HCT116 (cell line): ENCODE results near the gene OR56B1. TPM values are rescaled to one million over a fixed set of nuclear protein-coding genes. Genes with fewer than 3 reads are reported as not detected.

Experiments used
- ATAC-seq: fragments of 200-7000 bp; cut with Tn5 transposase; 2 replicates; pipeline ENCODE4 v1.9.1; 2020; ENCODE audit warnings: mild to moderate bottlenecking, moderate library complexity
- BruUV-seq: library from RNA; stranded (reverse); fragments of 400-500 nt; replicated peaks from 2 replicates; lab custom pipeline; 2021; lab: Mats Ljungman, UMichigan
- CTCF ChIA-PET: fragments of 300-600 bp; sonication (Branson Sonifier 250); formaldehyde crosslinking; loops from one replicate; lab custom pipeline; 2021; ENCODE audit warnings: antibody characterized with exemption; lab: Charles Lee
- POLR2A ChIA-PET: fragments of 300-600, 350-600 bp; sonication (Branson Sonifier 250); formaldehyde crosslinking; loops from one replicate; lab custom pipeline; 2021; ENCODE audit warnings: antibody characterized with exemption; lab: Charles Lee
- RAD21 ChIA-PET, 2 experiments: fragments of 300-600 bp; sonication (Branson Sonifier 250); formaldehyde crosslinking; loops; one replicate each; lab custom pipeline; 2023; ENCODE audit warnings: low total read pairs in 2 of 2; ENCODE audit not compliant: uncharacterized antibody in 2 of 2, unreplicated experiment in 2 of 2, low non-redundant PET in 1 of 2; lab: Charles Lee
- DNase-seq: peaks from one replicate; pipeline ENCODE4 v3.0.0-alpha.2; 2010; ENCODE audit warnings: low read depth, low spot score
- H2AFZ ChIP-seq: fragments of 200-600 bp; shearing (Covaris generic), sonication (generic); 2 replicates; pipeline ENCODE4 v1.6.1; 2017; ENCODE audit warnings: low read depth, mixed run types, mixed read lengths, antibody characterized with exemption, low read length; ENCODE audit not compliant: poor library complexity, severe bottlenecking
- H3K27ac ChIP-seq: 2 replicates; pipeline ENCODE4 v1.5.1; 2012; ENCODE audit warnings: low read depth, low read length
- H3K27me3 ChIP-seq: fragments of 200-600 bp; sonication (generic); 2 replicates; pipeline ENCODE4 v1.6.1; 2016; ENCODE audit warnings: mixed run types, low read length, mixed read lengths; ENCODE audit not compliant: insufficient read depth
- H3K36me3 ChIP-seq, 2 experiments: fragments of 200-500 bp in 1 of 2; fragments of 200-600 bp in 1 of 2; sonication (Bioruptor generic) in 1 of 2; sonication (generic) in 1 of 2; 2 replicates each; pipeline versions ENCODE4 v1.5.1 to v1.6.1; 2014 to 2016; ENCODE audit warnings: low read length in 2 of 2, inconsistent platforms in 1 of 2, mixed read lengths in 1 of 2, mixed run types in 1 of 2; ENCODE audit not compliant: insufficient read depth in 2 of 2, control insufficient read depth in 1 of 2
- H3K4me1 ChIP-seq, 2 experiments: fragments of 200-600 bp in 1 of 2; sonication (generic) in 1 of 2; 2 replicates each; pipeline versions ENCODE4 v1.5.1 to v1.6.1; 2012 to 2017; ENCODE audit warnings: low read length in 2 of 2, inconsistent platforms in 1 of 2, mild to moderate bottlenecking in 1 of 2, mixed read lengths in 1 of 2, mixed run types in 1 of 2, moderate library complexity in 1 of 2; ENCODE audit not compliant: insufficient read depth in 2 of 2, control insufficient read depth in 1 of 2
- H3K4me2 ChIP-seq: fragments of 200-600 bp; sonication (generic); 2 replicates; pipeline ENCODE4 v1.6.1; 2017; ENCODE audit warnings: mixed run types, low read length, mixed read lengths
- H3K4me3 ChIP-seq, 2 experiments: fragments of 200-600 bp in 1 of 2; sonication (generic) in 1 of 2; replicated peaks in 1 of 2; 2 replicates each; pipeline ENCODE4 v1.5.1; 2011 to 2016; ENCODE audit warnings: low read length in 2 of 2, control low read depth in 1 of 2, low read depth in 1 of 2, mild to moderate bottlenecking in 1 of 2, mixed read lengths in 1 of 2, mixed run types in 1 of 2
- H3K79me2 ChIP-seq: fragments of 200-600 bp; sonication (generic); 2 replicates; pipeline ENCODE4 v1.6.1; 2017; ENCODE audit warnings: mild to moderate bottlenecking, mixed run types, low read length, moderate library complexity, mixed read lengths; ENCODE audit not compliant: insufficient read depth
- H3K9ac ChIP-seq: fragments of 200-600 bp; sonication (generic); 2 replicates; pipeline ENCODE4 v1.6.1; 2016; ENCODE audit warnings: low read length, mixed read lengths
- H3K9me2 ChIP-seq: fragments of 200-600 bp; sonication (generic), shearing (Covaris generic); 2 replicates; pipeline ENCODE4 v1.6.1; 2017; ENCODE audit warnings: mixed run types, mild to moderate bottlenecking, moderate library complexity; ENCODE audit not compliant: insufficient read depth
- H3K9me3 ChIP-seq, 2 experiments: fragments of 200-500 bp in 1 of 2; fragments of 200-600 bp in 1 of 2; sonication (Bioruptor generic) in 1 of 2; sonication (generic) in 1 of 2; 2 replicates each; pipeline ENCODE4 v1.6.1; 2014 to 2017; ENCODE audit warnings: low read length in 2 of 2, mixed read lengths in 2 of 2, inconsistent platforms in 1 of 2, low read depth in 1 of 2, mild to moderate bottlenecking in 1 of 2, mixed run types in 1 of 2, moderate library complexity in 1 of 2; ENCODE audit not compliant: control insufficient read depth in 1 of 2, insufficient read depth in 1 of 2
- H4K20me1 ChIP-seq: fragments of 200-600 bp; sonication (generic), shearing (Covaris generic); 2 replicates; pipeline ENCODE4 v1.6.1; 2017; ENCODE audit warnings: mixed run types, mild to moderate bottlenecking, moderate library complexity; ENCODE audit not compliant: insufficient read depth
- CBX3 ChIP-seq: IDR thresholded peaks from 2 replicates; pipeline ENCODE4 v1.6.1; 2012; ENCODE audit warnings: low read depth
- CEBPB ChIP-seq: IDR thresholded peaks from 2 replicates; pipeline ENCODE4 v1.6.1; 2012; ENCODE audit warnings: low read depth
- EGR1 ChIP-seq: IDR thresholded peaks from 2 replicates; pipeline ENCODE4 v1.6.1; 2012; ENCODE audit warnings: low read depth
- ELF1 ChIP-seq: IDR thresholded peaks from 2 replicates; pipeline ENCODE4 v1.6.1; 2012; ENCODE audit warnings: low read depth, borderline replicate concordance
- EZH2 ChIP-seq: fragments of 200-600 bp; sonication (generic); IDR thresholded peaks from 2 replicates; pipeline ENCODE4 v1.6.1; 2017; ENCODE audit warnings: antibody characterized with exemption, mixed run types
- EZH2phosphoT487 ChIP-seq: fragments of 200-600 bp; IDR thresholded peaks from 2 replicates; pipeline ENCODE4 v1.6.1; 2018; ENCODE audit warnings: antibody characterized with exemption, borderline replicate concordance
- JUND ChIP-seq: IDR thresholded peaks from 2 replicates; pipeline ENCODE4 v1.6.1; 2012
- POLR2A ChIP-seq: IDR thresholded peaks from 2 replicates; pipeline ENCODE4 v1.7.0; 2011; ENCODE audit warnings: borderline replicate concordance; ENCODE audit not compliant: insufficient read depth, insufficient read length; ENCODE audit errors: extremely low read depth
- POLR2AphosphoS5 ChIP-seq: IDR thresholded peaks from 2 replicates; pipeline ENCODE4 v1.6.1; 2011; ENCODE audit warnings: mild to moderate bottlenecking, low read depth, low read length, moderate library complexity
- RAD21 ChIP-seq: IDR thresholded peaks from 2 replicates; pipeline ENCODE4 v1.6.1; 2012; ENCODE audit warnings: low read depth, mild to moderate bottlenecking
- SIN3A ChIP-seq: IDR thresholded peaks from 2 replicates; pipeline ENCODE4 v1.6.1; 2012; ENCODE audit warnings: low read depth
- SP1 ChIP-seq: IDR thresholded peaks from 2 replicates; pipeline ENCODE4 v1.6.1; 2012; ENCODE audit warnings: low read depth
- YY1 ChIP-seq: IDR thresholded peaks from 2 replicates; pipeline ENCODE4 v1.6.1; 2011; ENCODE audit warnings: low read length, low read depth, moderate library complexity, mild to moderate bottlenecking; ENCODE audit not compliant: insufficient replicate concordance; ENCODE audit errors: extremely low read depth
- ZFX ChIP-seq: fragments of 450-650 bp; IDR thresholded peaks from 2 replicates; pipeline ENCODE4 v1.6.1; 2017
- ZNF274 ChIP-seq: fragments of 200-500 bp; sonication (Bioruptor generic); IDR thresholded peaks from 2 replicates; pipeline ENCODE4 v1.6.1; 2014; ENCODE audit warnings: mild to moderate bottlenecking, low read depth, low read length, inconsistent platforms
- intact Hi-C: fragments of 100-400 bp; cut with micrococcal nuclease; formaldehyde crosslinking; loops from 2 replicates; pipeline ENCODE4 v1.10.0; 2022
- total RNA-seq: library from RNA; stranded (reverse); gene quantifications from one replicate; pipeline ENCODE4 v1.2.1, GENCODE V29; 2021; ENCODE audit not compliant: unreplicated experiment
- TF ChIP-seq, protein P1 (sequence below): IDR thresholded peaks from 2 replicates; pipeline ENCODE4 v1.6.1; 2011; ENCODE audit warnings: mild to moderate bottlenecking, low read length, moderate library complexity; ENCODE audit not compliant: insufficient replicate concordance; ENCODE audit errors: extremely low read depth

OR56B1 gene
- total RNA-seq, 1 experiment from 2014 or later = not detected

DNA sequence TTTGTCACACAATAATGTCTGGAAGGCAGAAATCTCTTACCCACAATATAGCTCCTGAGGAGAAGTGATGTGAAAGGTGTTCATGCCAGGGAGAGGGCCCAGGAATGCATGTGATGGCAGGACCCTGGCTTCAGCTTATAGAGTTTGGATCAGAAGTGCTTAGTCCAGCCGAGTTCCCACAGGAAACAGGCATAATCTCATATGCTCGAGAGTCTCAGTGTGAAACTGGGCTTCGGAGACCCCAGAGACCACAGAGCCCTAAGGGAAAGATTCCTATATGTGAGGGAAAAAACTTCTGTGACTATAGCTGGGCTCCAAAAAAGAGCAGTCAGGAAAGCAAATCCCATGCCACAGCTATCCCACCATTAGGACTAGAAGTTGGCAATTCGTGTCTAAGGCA lies 47.0 kb downstream of the OR56B1 start, which contains the start of gene OR52N5:
Gene OR52N5, minus strand, starts transcription at position 101 of the 400 bp plus-strand sequence. CDS start 4,721 bp downstream, outside the sequence.
- Histone ChIP-seq H3K4me2 (no peak within 1 kb of the TSS), H3K9me2 (no peaks in the 10 kb centered on the region), H3K27me3 (peaks cover 22% of the 10 kb centered on the region), H3K4me3 (no peak within 1 kb of the TSS), H3K9me3 (no peaks in the 10 kb centered on the region), H4K20me1 (no peaks in the 10 kb centered on the region), H3K9ac (no peak within 1 kb of the TSS), H3K27ac (no peak within 1 kb of the TSS), H3K36me3 (no peaks in the 10 kb centered on the region), H2AFZ (no peak within 1 kb of the TSS), H3K79me2 (no peaks in the 10 kb centered on the region), H3K4me1 (no peaks in the 10 kb centered on the region)
- POLR2A ChIA-PET = no interaction called here
- TF ChIP-seq, protein P1, sequence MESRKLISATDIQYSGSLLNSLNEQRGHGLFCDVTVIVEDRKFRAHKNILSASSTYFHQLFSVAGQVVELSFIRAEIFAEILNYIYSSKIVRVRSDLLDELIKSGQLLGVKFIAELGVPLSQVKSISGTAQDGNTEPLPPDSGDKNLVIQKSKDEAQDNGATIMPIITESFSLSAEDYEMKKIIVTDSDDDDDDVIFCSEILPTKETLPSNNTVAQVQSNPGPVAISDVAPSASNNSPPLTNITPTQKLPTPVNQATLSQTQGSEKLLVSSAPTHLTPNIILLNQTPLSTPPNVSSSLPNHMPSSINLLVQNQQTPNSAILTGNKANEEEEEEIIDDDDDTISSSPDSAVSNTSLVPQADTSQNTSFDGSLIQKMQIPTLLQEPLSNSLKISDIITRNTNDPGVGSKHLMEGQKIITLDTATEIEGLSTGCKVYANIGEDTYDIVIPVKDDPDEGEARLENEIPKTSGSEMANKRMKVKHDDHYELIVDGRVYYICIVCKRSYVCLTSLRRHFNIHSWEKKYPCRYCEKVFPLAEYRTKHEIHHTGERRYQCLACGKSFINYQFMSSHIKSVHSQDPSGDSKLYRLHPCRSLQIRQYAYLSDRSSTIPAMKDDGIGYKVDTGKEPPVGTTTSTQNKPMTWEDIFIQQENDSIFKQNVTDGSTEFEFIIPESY = no peak
- TF ChIP-seq JUND = no peak
- TF ChIP-seq POLR2A = no peak
- no peak for TF ChIP-seq POLR2AphosphoS5
- TF ChIP-seq EZH2phosphoT487 = no peak
- TF ChIP-seq EGR1 = no peak
- TF ChIP-seq EZH2 = no peak
- TF ChIP-seq YY1 = no peak
- TF ChIP-seq ZNF274 = no peak
- TF ChIP-seq ZFX = no peak
- TF ChIP-seq RAD21 = no peak
- TF ChIP-seq SP1 = no peak
- no peak for TF ChIP-seq SIN3A
- TF ChIP-seq CEBPB = no peak
- no peak for TF ChIP-seq CBX3
- no peak for TF ChIP-seq ELF1
- intact Hi-C loops = no loop called here
- RAD21 ChIA-PET = no interaction called here
- DNase-seq = no peak
- BruUV-seq = no TSS peak
- CTCF ChIA-PET = no interaction called here
- ATAC-seq = no peak

Other genes with a start within 250 kb of the OR56B1 start
- not detected for gene OR52D1, start 247.8 kb upstream of the OR56B1 start, total RNA-seq
- not detected for gene UBQLN3, start 226.5 kb upstream of the OR56B1 start, total RNA-seq
- gene UBQLNL, start 219.7 kb upstream of the OR56B1 start, total RNA-seq = not detected
- not detected for gene OR52H1, start 187.9 kb upstream of the OR56B1 start, total RNA-seq
- gene OR52B6, start 155.6 kb upstream of the OR56B1 start, total RNA-seq = not detected
- 3.0 TPM for gene TRIM6, start 139.8 kb upstream of the OR56B1 start, total RNA-seq
- gene TRIM34, start 111.4 kb upstream of the OR56B1 start, total RNA-seq = 0.42 TPM
- gene TRIM5, start 51.4 kb upstream of the OR56B1 start, total RNA-seq = 13.7 TPM
- 0.61 TPM for gene TRIM22, start 46.7 kb upstream of the OR56B1 start, total RNA-seq
- gene OR52N4, start 17.8 kb downstream of the OR56B1 start, total RNA-seq = not detected
- not detected for gene OR52N5, start 46.9 kb downstream of the OR56B1 start, total RNA-seq
- not detected for gene OR52N1, start 54.8 kb downstream of the OR56B1 start, total RNA-seq
- gene OR52N2, start 72.5 kb downstream of the OR56B1 start, total RNA-seq = not detected
- gene OR52E6, start 105.4 kb downstream of the OR56B1 start, total RNA-seq = not detected
- gene OR52E8, start 121.2 kb downstream of the OR56B1 start, total RNA-seq = not detected
- gene OR52E4, start 144.2 kb downstream of the OR56B1 start, total RNA-seq = not detected
- gene OR52E5, start 156.8 kb downstream of the OR56B1 start, total RNA-seq = not detected
- gene OR56A3, start 205.8 kb downstream of the OR56B1 start, total RNA-seq = not detected
- not detected for gene OR56A5, start 232.0 kb downstream of the OR56B1 start, total RNA-seq